Measurements from ENCODE around the gene PRR5L. TPM values are rescaled to one million over a fixed set of nuclear protein-coding genes. Genes with fewer than 3 reads are reported as not detected.

Gene PRR5L
- total RNA-seq, 4 donors from 2014 or later: 1.1 to 3.4 (median 1.7) TPM

DNA sequence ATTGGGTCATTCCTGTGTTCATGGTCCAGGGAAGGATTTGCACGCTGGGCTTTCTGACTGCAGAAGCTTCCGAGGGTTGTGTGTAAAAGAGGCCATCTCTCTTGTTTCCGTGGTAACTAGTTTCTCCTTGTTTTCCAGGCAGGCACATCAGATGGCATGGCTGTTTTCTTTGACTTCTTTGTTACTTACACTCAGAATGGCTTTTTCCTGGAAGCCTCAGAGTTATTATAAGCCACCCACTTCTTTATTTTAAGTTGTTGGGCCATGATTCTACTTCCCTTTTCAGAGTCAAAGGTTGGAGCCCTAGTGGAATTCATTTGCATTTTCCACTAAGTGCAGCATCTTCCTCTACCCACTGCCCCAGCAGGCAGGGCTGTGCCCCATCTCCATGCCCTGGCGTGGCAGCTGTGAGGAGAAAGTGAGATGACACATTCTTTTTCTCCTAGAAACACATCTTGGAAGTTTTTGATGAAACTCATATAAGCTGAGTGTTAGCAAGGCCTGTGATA lies 94.9 kb downstream of the PRR5L start:
- no peak overlapping the region for H3K4me3 ChIP-seq (ENCODE audit: low read depth, poor library complexity, severe bottlenecking)
- DNase-seq (ENCODE audit: low spot score in 2 of 2): no peak
- intact Hi-C loops (cut with DNase I; ENCODE audit: low total_unique reads): no loop called here
- WGBS, 2 donors: 60 to 87% methylated on average over 4 of the region's 4 CpGs
- TF ChIP-seq POLR2A (IDR thresholded peaks at IDR 0.05): no peak
- TF ChIP-seq, protein P1, sequence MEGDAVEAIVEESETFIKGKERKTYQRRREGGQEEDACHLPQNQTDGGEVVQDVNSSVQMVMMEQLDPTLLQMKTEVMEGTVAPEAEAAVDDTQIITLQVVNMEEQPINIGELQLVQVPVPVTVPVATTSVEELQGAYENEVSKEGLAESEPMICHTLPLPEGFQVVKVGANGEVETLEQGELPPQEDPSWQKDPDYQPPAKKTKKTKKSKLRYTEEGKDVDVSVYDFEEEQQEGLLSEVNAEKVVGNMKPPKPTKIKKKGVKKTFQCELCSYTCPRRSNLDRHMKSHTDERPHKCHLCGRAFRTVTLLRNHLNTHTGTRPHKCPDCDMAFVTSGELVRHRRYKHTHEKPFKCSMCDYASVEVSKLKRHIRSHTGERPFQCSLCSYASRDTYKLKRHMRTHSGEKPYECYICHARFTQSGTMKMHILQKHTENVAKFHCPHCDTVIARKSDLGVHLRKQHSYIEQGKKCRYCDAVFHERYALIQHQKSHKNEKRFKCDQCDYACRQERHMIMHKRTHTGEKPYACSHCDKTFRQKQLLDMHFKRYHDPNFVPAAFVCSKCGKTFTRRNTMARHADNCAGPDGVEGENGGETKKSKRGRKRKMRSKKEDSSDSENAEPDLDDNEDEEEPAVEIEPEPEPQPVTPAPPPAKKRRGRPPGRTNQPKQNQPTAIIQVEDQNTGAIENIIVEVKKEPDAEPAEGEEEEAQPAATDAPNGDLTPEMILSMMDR (IDR thresholded peaks at IDR 0.05): no peak

- no peak for DNase-seq (ENCODE audit: low spot score in 2 of 2)
- intact Hi-C loops (cut with DNase I; ENCODE audit: low total_unique reads): no loop called here
- WGBS, 2 donors: 84 to 91% methylated on average over 2 of the region's 2 CpGs
- no peak overlapping the region for H3K4me3 ChIP-seq (ENCODE audit: low read depth, poor library complexity, severe bottlenecking)
- TF ChIP-seq, protein P1 (IDR thresholded peaks at IDR 0.05): no peak
- TF ChIP-seq POLR2A (IDR thresholded peaks at IDR 0.05): no peak
These were observed 96.1 kb downstream of the PRR5L start for GRCh38 chr11:36392196-36392595.

- 84 to 96% methylated on average over 2 of the region's 2 CpGs for WGBS, 2 donors
- intact Hi-C loops (cut with DNase I; ENCODE audit: low total_unique reads): no loop called here
- no peak overlapping the region for H3K4me3 ChIP-seq (ENCODE audit: low read depth, poor library complexity, severe bottlenecking)
- TF ChIP-seq, protein P1 (IDR thresholded peaks at IDR 0.05): no peak
- TF ChIP-seq POLR2A (IDR thresholded peaks at IDR 0.05): no peak
- no peak for DNase-seq (ENCODE audit: low spot score in 2 of 2)
These were observed 98.0 kb downstream of the PRR5L start for GRCh38 chr11:36394056-36394455.

DNA sequence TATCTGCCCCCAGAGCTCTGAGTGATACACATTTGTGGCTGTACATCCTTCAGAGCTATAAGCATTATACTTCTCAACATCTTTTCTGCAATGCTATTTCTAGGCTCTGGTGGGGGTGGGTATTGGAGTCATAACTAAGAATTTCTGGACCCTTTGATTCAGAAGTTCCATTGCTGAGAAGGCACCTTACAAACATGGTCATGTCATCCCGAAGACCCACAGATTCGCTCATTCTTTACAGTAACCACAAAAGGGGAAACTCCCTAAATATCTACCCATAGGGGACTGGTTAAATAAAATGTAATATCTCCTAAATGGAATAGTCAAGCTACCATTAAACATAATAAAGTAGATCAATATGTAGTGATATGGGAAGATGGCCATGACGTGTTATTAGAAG lies 98.8 kb downstream of the PRR5L start:
- WGBS, 2 donors: 93 to 95% methylated on average over 3 of the region's 3 CpGs
- intact Hi-C loops (cut with DNase I; ENCODE audit: low total_unique reads): no loop called here
- DNase-seq (ENCODE audit: low spot score in 2 of 2): no peak
- no peak overlapping the region for H3K4me3 ChIP-seq (ENCODE audit: low read depth, poor library complexity, severe bottlenecking)
- TF ChIP-seq, protein P1 (IDR thresholded peaks at IDR 0.05): no peak
- TF ChIP-seq POLR2A (IDR thresholded peaks at IDR 0.05): no peak

- H3K4me3 ChIP-seq (ENCODE audit: low read depth, poor library complexity, severe bottlenecking): no peak overlapping the region
- intact Hi-C loops (cut with DNase I; ENCODE audit: low total_unique reads): no loop called here
- TF ChIP-seq POLR2A (IDR thresholded peaks at IDR 0.05): no peak
- TF ChIP-seq, protein P1 (IDR thresholded peaks at IDR 0.05): no peak
- DNase-seq (ENCODE audit: low spot score in 2 of 2): no peak
- 91 to 94% methylated on average over 11 of the region's 11 CpGs for WGBS, 2 donors
These were observed 100.1 kb downstream of the PRR5L start for GRCh38 chr11:36395978-36396736.
